Measurements from ENCODE around the gene OPCML. TPM values are rescaled to one million over a fixed set of nuclear protein-coding genes. Genes with fewer than 3 reads are reported as not detected.

The OPCML gene
- total RNA-seq, 2 donors from 2014 or later, result not detected

- DNase-seq (ENCODE audit: low spot score) (no peak), ATAC-seq (ENCODE audit: insufficient number of reproducible peaks, low FRiP score, low read depth) (no peak)
- H3K27me3 ChIP-seq (replicated peaks; ENCODE audit: insufficient read depth), result no peaks in the 10 kb centered on the region
- H3K4me1 ChIP-seq (ENCODE audit: control insufficient read depth in 1 of 2, low read depth in 2 of 2), result no peaks in the 10 kb centered on the region
- no peak for TF ChIP-seq CTCF (IDR thresholded peaks at IDR 0.05)
- H3K36me3 ChIP-seq, result no peaks in the 10 kb centered on the region
- no peaks in the 10 kb centered on the region for H3K9me3 ChIP-seq
- no peak overlapping the region for H3K27ac ChIP-seq
- no peak overlapping the region for H3K4me3 ChIP-seq
These were observed 862.4 kb downstream of the OPCML start for GRCh38 chr11:132669949-132670348.

- H3K36me3 ChIP-seq, result no peaks in the 10 kb centered on the region
- no peaks in the 10 kb centered on the region for H3K9me3 ChIP-seq
- H3K27me3 ChIP-seq (replicated peaks; ENCODE audit: insufficient read depth), result no peaks in the 10 kb centered on the region
- DNase-seq (ENCODE audit: low spot score) (no peak), ATAC-seq (ENCODE audit: insufficient number of reproducible peaks, low FRiP score, low read depth) (no peak)
- no peak overlapping the region for H3K4me3 ChIP-seq
- no peak overlapping the region for H3K27ac ChIP-seq
- TF ChIP-seq CTCF (IDR thresholded peaks at IDR 0.05), result no peak
- H3K4me1 ChIP-seq (ENCODE audit: control insufficient read depth in 1 of 2, low read depth in 2 of 2), result no peaks in the 10 kb centered on the region
These were observed 867.1 kb downstream of the OPCML start for GRCh38 chr11:132665205-132665604.

- ATAC-seq (ENCODE audit: insufficient number of reproducible peaks, low FRiP score, low read depth) (no peak), DNase-seq (ENCODE audit: low spot score) (no peak)
- no peaks in the 10 kb centered on the region for H3K4me1 ChIP-seq (ENCODE audit: control insufficient read depth in 1 of 2, low read depth in 2 of 2)
- H3K4me3 ChIP-seq, result no peak overlapping the region
- no peaks in the 10 kb centered on the region for H3K9me3 ChIP-seq
- TF ChIP-seq CTCF (IDR thresholded peaks at IDR 0.05), result no peak
- no peak overlapping the region for H3K27ac ChIP-seq
- no peaks in the 10 kb centered on the region for H3K27me3 ChIP-seq (replicated peaks; ENCODE audit: insufficient read depth)
- H3K36me3 ChIP-seq, result no peaks in the 10 kb centered on the region
These were observed 873.6 kb downstream of the OPCML start for GRCh38 chr11:132658696-132659095.

- Histone ChIP-seq H3K27ac (no peak overlapping the region), H3K4me1 (ENCODE audit: control insufficient read depth in 1 of 2, low read depth in 2 of 2) (no peaks in the 10 kb centered on the region), H3K4me3 (no peak overlapping the region), H3K27me3 (replicated peaks; ENCODE audit: insufficient read depth) (no peaks in the 10 kb centered on the region), H3K36me3 (no peaks in the 10 kb centered on the region), H3K9me3 (no peaks in the 10 kb centered on the region)
- no peak for DNase-seq (ENCODE audit: low spot score)
- no peak for TF ChIP-seq CTCF (IDR thresholded peaks at IDR 0.05)
- no peak for ATAC-seq (ENCODE audit: insufficient number of reproducible peaks, low FRiP score, low read depth)
These were observed 874.3 kb downstream of the OPCML start for GRCh38 chr11:132658004-132658403.

GRCh38 chr11:132655187-132655855, 877.0 kb downstream of the OPCML start:
- DNase-seq (ENCODE audit: low spot score), result no peak
- H3K27ac ChIP-seq, result no peak overlapping the region
- ATAC-seq (ENCODE audit: insufficient number of reproducible peaks, low FRiP score, low read depth), result no peak
- H3K27me3 ChIP-seq (replicated peaks; ENCODE audit: insufficient read depth), result no peaks in the 10 kb centered on the region
- no peak for TF ChIP-seq CTCF (IDR thresholded peaks at IDR 0.05)
- H3K4me3 ChIP-seq, result no peak overlapping the region
- H3K4me1 ChIP-seq (ENCODE audit: control insufficient read depth in 1 of 2, low read depth in 2 of 2), result no peaks in the 10 kb centered on the region
- no peaks in the 10 kb centered on the region for H3K36me3 ChIP-seq
- no peaks in the 10 kb centered on the region for H3K9me3 ChIP-seq

Measured in thoracic aorta (tissue), 2 donors.